PC-9 (cell line): ENCODE results near the gene SMCO2. TPM values are rescaled to one million over a fixed set of nuclear protein-coding genes. Genes with fewer than 3 reads are reported as not detected.

Source experiments
- BruUV-seq: library from RNA; stranded (reverse); fragments of 400-500 nt; replicated peaks from 2 replicates; lab custom pipeline; 2021; lab: Mats Ljungman, UMichigan
- CTCF ChIA-PET: fragments of 300-600 bp; sonication (Branson Sonifier 250); formaldehyde crosslinking; loops from one replicate; lab custom pipeline; 2022; ENCODE audit warnings: antibody characterized with exemption; lab: Charles Lee
- POLR2A ChIA-PET: fragments of 300-600 bp; sonication (Branson Sonifier 250); formaldehyde crosslinking; loops from one replicate; lab custom pipeline; 2022; ENCODE audit warnings: antibody characterized with exemption; ENCODE audit not compliant: unreplicated experiment; lab: Charles Lee
- DNase-seq, 2 experiments: peaks; one replicate each; pipeline versions ENCODE4 v3.0.0 to v3.0.0-alpha.2; 2015 to 2022; ENCODE audit warnings: mixed read lengths in 1 of 2
- H2AFZ ChIP-seq: fragments of 200-600 bp; sonication (generic); 2 replicates; pipeline ENCODE4 v1.8.1; 2017; ENCODE audit warnings: antibody characterized with exemption
- H3F3A ChIP-seq: fragments of 200-600 bp; sonication (generic); 2 replicates; pipeline ENCODE4 v1.8.1; 2017; ENCODE audit warnings: antibody characterized with exemption, mild to moderate bottlenecking, low read depth; ENCODE audit not compliant: insufficient read depth
- H3K27ac ChIP-seq: fragments of 200-600 bp; sonication (generic); 2 replicates; pipeline ENCODE4 v1.6.1; 2016; ENCODE audit warnings: mixed run types
- H3K27me3 ChIP-seq: fragments of 200-600 bp; sonication (generic); 2 replicates; pipeline ENCODE4 v1.6.1; 2016; ENCODE audit warnings: low read depth, mixed run types; ENCODE audit not compliant: insufficient read depth
- H3K36me3 ChIP-seq: fragments of 200-600 bp; sonication (generic); 2 replicates; pipeline ENCODE4 v1.6.1; 2016; ENCODE audit warnings: low read depth, mixed run types
- H3K4me1 ChIP-seq: fragments of 200-600 bp; sonication (generic); replicated peaks from 2 replicates; pipeline ENCODE4 v1.6.1; 2016; ENCODE audit warnings: mixed run types; ENCODE audit not compliant: insufficient read depth
- H3K4me2 ChIP-seq: fragments of 200-600 bp; sonication (generic); 2 replicates; pipeline ENCODE4 v1.6.1; 2017; ENCODE audit warnings: mixed run types
- H3K4me3 ChIP-seq: fragments of 200-600 bp; sonication (generic); 2 replicates; pipeline ENCODE4 v1.6.1; 2016; ENCODE audit warnings: mixed run types
- H3K79me2 ChIP-seq: fragments of 200-600 bp; sonication (generic); 2 replicates; pipeline ENCODE4 v1.6.1; 2017; ENCODE audit warnings: low read depth, mixed run types
- H3K9me2 ChIP-seq: fragments of 200-600 bp; sonication (generic); 2 replicates; pipeline ENCODE4 v1.8.1; 2017; ENCODE audit warnings: mild to moderate bottlenecking; ENCODE audit not compliant: insufficient read depth
- H3K9me3 ChIP-seq: fragments of 200-600 bp; sonication (generic); 2 replicates; pipeline ENCODE4 v1.8.1; 2016; ENCODE audit warnings: low read depth; ENCODE audit not compliant: insufficient read depth
- H4K20me1 ChIP-seq: fragments of 200-600 bp; sonication (generic); 2 replicates; pipeline ENCODE4 v1.8.1; 2017; ENCODE audit not compliant: insufficient read depth
- EZH2 ChIP-seq: fragments of 200-600 bp; sonication (generic); IDR thresholded peaks from 2 replicates; pipeline ENCODE4 v1.8.0; 2017; ENCODE audit warnings: antibody characterized with exemption, low read depth
- intact Hi-C: fragments of 100-400 bp; cut with micrococcal nuclease; formaldehyde crosslinking; loops from one replicate; pipeline ENCODE4 v1.10.0; 2022; ENCODE audit not compliant: unreplicated experiment
- total RNA-seq: library from RNA; stranded (reverse); gene quantifications from 2 replicates; pipeline ENCODE4 v1.2.3, GENCODE V29; 2021
- TF ChIP-seq, protein P1 (sequence below): fragments of 200-600 bp; sonication (generic); conservative IDR thresholded peaks from 2 replicates; pipeline ENCODE4 v1.6.1; 2017; ENCODE audit warnings: mixed run types, antibody characterized with exemption, mild to moderate bottlenecking, moderate library complexity

Gene SMCO2
- total RNA-seq, 1 experiment from 2014 or later: 3.7 TPM

DNA sequence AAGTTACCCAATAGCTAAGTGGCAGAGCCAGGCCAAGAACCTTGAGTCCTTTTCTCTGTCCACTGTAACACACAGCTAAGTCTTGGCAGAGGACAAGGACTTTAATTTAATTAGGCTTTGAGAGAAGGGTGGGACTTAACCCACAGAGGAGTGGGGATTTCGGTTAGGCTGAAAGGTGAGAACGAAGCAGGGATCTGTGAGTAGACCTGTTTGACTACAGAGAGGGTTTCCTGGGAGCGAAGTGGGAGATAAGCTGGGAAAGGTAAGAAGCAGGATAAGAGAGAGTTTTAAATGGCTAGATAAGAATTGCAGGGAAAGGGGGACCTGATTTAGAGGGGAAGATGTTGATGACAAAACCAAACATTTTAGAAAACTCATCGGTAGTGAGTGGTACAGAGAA is 75.4 kb downstream of the SMCO2 start:
- no peak overlapping the region for H3K27ac ChIP-seq
- TF ChIP-seq, protein P1, sequence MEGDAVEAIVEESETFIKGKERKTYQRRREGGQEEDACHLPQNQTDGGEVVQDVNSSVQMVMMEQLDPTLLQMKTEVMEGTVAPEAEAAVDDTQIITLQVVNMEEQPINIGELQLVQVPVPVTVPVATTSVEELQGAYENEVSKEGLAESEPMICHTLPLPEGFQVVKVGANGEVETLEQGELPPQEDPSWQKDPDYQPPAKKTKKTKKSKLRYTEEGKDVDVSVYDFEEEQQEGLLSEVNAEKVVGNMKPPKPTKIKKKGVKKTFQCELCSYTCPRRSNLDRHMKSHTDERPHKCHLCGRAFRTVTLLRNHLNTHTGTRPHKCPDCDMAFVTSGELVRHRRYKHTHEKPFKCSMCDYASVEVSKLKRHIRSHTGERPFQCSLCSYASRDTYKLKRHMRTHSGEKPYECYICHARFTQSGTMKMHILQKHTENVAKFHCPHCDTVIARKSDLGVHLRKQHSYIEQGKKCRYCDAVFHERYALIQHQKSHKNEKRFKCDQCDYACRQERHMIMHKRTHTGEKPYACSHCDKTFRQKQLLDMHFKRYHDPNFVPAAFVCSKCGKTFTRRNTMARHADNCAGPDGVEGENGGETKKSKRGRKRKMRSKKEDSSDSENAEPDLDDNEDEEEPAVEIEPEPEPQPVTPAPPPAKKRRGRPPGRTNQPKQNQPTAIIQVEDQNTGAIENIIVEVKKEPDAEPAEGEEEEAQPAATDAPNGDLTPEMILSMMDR: no peak
- TF ChIP-seq EZH2: no peak
- H3K79me2 ChIP-seq: peaks cover 25% of the 10 kb centered on the region
- DNase-seq: no peak
- H3K4me1 ChIP-seq: peaks cover 14% of the 10 kb centered on the region
- H3K9me3 ChIP-seq: no peaks in the 10 kb centered on the region
- H3K4me2 ChIP-seq: no peak overlapping the region
- CTCF ChIA-PET: interaction anchor here (0.6 kb wide), 1 partner anchor 86 kb away, joined by 3 read pairs; no protein-coding TSS in a partner anchor
- H3F3A ChIP-seq: peaks cover 6% of the 10 kb centered on the region; the same call in 1 of the 2 replicates
- no peak overlapping the region for H3K4me3 ChIP-seq
- H3K9me2 ChIP-seq: no peaks in the 10 kb centered on the region
- no TSS peak for BruUV-seq
- no peaks in the 10 kb centered on the region for H3K27me3 ChIP-seq
- H3K36me3 ChIP-seq: no peaks in the 10 kb centered on the region
- intact Hi-C loops: loop anchor here (5.0 to 10.0 kb wide), 2 partner anchors 85 to 187 kb away; partner anchors contain the start of gene BMAL2
- no peaks in the 10 kb centered on the region for H4K20me1 ChIP-seq
- H2AFZ ChIP-seq: no peak overlapping the region
- POLR2A ChIA-PET: no interaction called here

DNA sequence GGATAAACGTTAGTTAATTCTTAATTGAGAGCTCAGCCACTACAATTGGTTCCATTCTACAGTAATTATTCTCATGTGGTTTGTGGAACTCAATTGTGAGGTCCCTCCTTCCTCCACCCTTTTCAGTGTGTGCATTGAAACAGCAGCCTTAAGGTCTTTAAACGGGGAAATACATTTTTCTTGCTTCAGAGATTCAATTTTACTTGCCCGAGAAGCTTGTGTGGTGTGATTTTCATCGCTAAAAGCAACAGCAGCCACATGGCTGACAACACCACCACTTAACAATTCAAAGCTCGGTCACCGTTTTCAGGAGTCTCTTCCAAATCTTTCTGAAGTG is 76.7 kb downstream of the SMCO2 start:
- no peaks in the 10 kb centered on the region for H3K27me3 ChIP-seq
- H3K4me1 ChIP-seq: peaks cover 14% of the 10 kb centered on the region
- H3K4me2 ChIP-seq: peak overlapping the region; percentile 82
- H3F3A ChIP-seq: peaks cover 6% of the 10 kb centered on the region; the same call in 1 of the 2 replicates
- ChIA-PET POLR2A (interaction anchor here (0.6 to 0.7 kb wide), 5 partner anchors 33 to 1679 kb away, joined by 3 to 6 read pairs (median 3); no protein-coding TSS in a partner anchor), CTCF (no interaction called here)
- H3K36me3 ChIP-seq: no peaks in the 10 kb centered on the region
- H4K20me1 ChIP-seq: no peaks in the 10 kb centered on the region
- H3K27ac ChIP-seq: peak overlapping the region; percentile 71
- no TSS peak for BruUV-seq
- no peaks in the 10 kb centered on the region for H3K9me2 ChIP-seq
- no peak for DNase-seq
- H3K4me3 ChIP-seq: peak overlapping the region; percentile 96
- peak overlapping the region; percentile 81 for H2AFZ ChIP-seq
- H3K9me3 ChIP-seq: no peaks in the 10 kb centered on the region
- TF ChIP-seq, protein P1: no peak
- TF ChIP-seq EZH2: no peak
- H3K79me2 ChIP-seq: peaks cover 38% of the 10 kb centered on the region
- intact Hi-C loops: loop anchor here (5.0 to 10.0 kb wide), 2 partner anchors 86 to 188 kb away; partner anchors contain the start of gene BMAL2

DNA sequence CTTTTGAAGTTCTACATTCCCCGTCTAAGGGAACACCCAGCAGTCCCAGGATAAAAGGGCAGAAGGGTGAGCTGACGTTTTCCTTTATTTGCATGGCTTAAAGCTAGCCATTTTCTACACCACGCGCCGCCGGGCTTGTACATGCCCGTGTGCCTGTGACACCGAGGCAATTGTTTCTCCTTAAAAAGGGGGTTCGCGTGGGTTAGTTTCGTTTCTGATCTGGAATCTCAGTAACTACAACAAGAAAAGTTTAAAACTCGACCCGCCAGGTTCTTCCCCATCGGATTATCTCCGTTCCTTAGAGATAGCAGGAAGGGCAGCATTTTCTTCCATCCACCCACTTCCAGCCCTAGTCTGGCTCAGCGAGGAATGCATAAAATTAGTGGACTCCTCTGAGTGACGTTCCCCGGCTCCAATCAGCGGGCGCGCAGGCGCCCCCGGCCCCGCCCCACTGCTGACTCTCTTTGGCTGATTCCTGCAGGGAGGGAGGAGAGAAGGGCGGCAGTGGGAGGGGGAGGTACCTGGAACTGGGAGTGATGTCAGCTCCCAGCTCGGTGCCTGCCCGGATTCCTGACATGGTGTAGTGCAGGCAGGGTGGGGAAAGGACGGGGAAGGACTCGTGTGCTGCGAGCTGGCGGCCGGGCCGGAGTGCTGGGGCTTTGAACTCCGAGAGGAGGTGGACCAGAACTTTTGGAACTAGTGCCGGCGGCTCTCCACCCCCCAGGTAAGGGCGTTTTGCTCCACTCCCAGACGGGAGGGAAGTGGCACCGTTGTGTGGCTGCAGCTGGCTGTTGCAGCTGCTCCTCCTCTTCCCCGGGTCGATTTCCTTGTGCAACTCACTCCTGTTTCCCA is 77.3 kb downstream of the SMCO2 start, which contains the start of gene PPFIBP1:
PPFIBP1 (plus strand) TSS at position 565 of the 852 bp plus-strand sequence. CDS start 109,191 bp downstream, outside the sequence.
- CTCF ChIA-PET: interaction anchor here (0.7 to 1.0 kb wide), 3 partner anchors 28 to 187 kb away, joined by 4 to 6 read pairs (median 5); partner anchors contain the start of gene MRPS35
- BruUV-seq: TSS peak; percentile 89
- peak within 1 kb of the TSS; percentile 96 for H3K4me3 ChIP-seq
- H3K9me3 ChIP-seq: no peaks in the 10 kb centered on the region
- no peaks in the 10 kb centered on the region for H3K9me2 ChIP-seq
- no peaks in the 10 kb centered on the region for H4K20me1 ChIP-seq
- H3K4me1 ChIP-seq: peaks cover 14% of the 10 kb centered on the region
- peaks cover 44% of the 10 kb centered on the region for H3K79me2 ChIP-seq
- no peaks in the 10 kb centered on the region for H3K36me3 ChIP-seq
- H3K27ac ChIP-seq: peak within 1 kb of the TSS; percentile 71
- POLR2A ChIA-PET: interaction anchor here (0.5 to 0.8 kb wide), 14 partner anchors 8 to 1794 kb away, joined by 3 to 11 read pairs (median 5); no protein-coding TSS in a partner anchor
- H3K27me3 ChIP-seq: no peaks in the 10 kb centered on the region
- no peak for TF ChIP-seq EZH2
- TF ChIP-seq, protein P1: no peak; the same call in 1 of the 2 replicates
- peak within 1 kb of the TSS; percentile 92 for H2AFZ ChIP-seq
- peak within 1 kb of the TSS; percentile 82 for H3K4me2 ChIP-seq
- H3F3A ChIP-seq: peaks cover 6% of the 10 kb centered on the region; the same call in 1 of the 2 replicates
- intact Hi-C loops: loop anchor here (1.0 to 10.0 kb wide), 7 partner anchors 25 to 189 kb away; partner anchors contain the start of gene BMAL2
- peak; percentile 94 to 98 for DNase-seq
